Measurements from ENCODE around the gene ARL14EP.

Gene ARL14EP

DNA sequence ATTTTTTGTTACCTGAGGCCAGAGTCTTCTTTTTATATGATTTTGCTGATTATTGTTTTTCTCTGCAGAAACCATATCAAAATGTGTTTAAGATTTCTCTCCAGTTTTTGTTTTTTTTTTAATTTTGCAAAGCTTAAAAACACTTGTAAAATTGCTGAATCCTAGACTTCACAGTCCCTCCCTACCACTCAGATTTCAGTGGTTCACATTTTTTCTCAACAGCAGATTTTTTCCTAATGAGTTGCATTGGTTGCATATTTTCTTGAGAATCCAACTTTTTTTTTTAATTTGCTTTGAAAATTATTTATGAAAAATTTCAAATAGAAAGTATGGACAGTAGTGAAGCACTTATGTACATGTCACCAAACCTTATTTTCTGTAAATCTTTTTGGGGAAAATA, 5.8 kb downstream of the ARL14EP start:
- no peak for DNase-seq

DNA sequence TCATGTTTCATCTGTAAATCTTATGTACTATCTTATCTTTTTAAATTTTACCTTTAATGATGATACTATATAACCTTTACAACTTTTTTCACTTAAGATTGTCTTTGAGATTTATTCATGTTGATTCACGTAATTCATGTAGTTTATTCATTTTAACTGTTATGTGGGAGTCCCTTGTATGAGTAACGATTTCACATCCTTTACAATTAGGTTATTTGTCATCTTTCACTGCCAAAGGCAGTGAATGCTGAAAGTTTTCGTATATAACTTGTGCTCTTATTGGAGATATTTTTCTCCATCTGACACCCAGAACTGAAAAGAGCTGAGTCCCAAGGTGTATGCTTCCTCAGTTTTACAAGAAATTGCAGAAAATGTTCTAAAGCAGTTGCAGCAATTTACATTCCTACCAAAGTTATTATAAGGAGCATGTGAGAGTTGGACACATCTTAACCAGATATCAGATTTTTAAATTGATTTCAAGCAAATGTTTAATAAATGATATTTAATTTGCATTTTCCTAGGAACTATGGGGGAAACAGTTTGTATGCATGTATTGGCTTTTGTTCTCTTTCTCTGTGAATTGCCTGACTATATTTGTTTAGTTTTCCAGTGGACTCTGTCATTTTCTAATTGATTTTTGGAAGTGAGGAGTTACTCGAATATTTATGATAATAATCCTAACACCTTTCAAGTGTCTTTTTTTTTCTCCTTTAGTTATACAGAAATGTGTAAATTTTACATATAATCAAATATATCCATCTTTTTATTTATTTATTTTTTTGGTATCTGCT, 6.4 kb downstream of the ARL14EP start:
- no peak for DNase-seq

DNA sequence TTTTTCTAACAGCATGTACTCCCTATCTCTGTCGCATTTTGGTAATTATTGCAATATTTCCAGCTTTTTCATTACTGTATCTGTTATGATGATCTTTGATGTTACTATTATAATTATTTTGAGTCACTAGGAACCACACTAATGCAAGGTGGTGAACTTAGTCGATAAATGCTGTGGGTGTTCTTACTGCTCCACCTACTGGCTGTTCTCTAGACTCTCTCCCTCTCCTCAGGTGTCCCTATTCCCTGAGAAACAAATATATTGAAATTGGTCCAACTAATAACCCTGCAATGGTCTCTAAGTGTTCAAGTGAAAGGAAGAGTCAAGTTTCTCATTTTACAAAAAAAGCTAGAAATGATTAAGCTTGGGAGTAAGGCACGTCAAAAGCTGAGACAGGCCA, 10.5 kb downstream of the ARL14EP start:
- DNase-seq = no peak

DNA sequence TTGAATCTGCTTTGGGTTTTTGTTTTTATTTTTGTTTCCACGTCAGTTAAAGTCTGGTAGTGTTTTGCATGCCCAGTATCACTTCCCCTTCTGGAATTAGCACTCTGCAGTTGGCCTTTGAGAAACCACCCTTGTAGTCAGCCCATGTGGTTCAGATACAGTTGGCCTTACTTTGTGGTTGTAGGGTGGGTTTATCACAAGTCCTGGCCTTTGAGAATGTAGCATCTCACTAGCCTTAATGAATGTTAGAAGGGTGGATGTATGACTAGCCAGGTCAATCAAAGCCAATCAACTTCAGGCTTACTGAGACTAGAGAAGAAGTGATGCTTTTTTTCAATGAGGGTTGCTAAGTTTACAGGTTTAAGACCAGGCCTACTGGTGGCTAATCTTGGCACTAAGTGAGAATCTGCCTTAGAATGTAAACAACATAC, 19.8 kb downstream of the ARL14EP start:
- no peak for DNase-seq

DNA sequence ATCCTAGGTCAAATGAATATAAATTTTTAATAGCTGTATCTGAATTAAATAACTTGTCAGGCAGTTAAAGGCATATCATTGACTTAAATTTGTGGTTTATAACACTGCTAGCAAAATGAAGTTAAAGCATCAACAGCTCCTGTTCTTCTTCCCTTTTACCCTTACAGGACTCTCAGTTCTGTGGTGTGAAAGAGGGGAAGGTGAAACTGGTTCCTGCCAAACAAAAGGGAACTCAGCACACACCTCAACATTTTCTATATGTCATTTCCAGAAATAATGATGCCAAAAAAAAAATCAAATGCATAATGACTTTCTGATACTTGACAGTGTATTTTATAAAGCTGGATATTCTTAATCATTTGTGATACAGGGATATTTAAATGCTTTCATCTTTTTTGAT, 21.2 kb downstream of the ARL14EP start:
- no peak for DNase-seq

DNA sequence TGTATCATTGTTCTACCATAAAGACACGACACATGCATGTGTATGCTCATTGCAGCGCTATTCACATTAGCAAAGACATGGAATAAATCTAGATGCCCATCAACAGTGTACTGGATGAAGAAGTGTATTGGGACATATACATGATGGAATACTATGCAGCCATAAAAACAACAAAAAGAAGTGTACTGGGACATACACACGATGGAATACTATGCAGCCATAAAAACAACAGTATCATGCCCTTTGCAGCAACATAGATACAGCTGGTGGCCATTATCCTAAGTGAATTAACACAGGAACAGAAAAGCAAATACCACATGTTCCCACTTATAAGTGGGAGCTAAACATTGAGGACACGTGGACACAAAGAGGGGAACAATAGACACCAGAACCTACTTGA, 22.7 kb downstream of the ARL14EP start:
- DNase-seq = no peak

DNA sequence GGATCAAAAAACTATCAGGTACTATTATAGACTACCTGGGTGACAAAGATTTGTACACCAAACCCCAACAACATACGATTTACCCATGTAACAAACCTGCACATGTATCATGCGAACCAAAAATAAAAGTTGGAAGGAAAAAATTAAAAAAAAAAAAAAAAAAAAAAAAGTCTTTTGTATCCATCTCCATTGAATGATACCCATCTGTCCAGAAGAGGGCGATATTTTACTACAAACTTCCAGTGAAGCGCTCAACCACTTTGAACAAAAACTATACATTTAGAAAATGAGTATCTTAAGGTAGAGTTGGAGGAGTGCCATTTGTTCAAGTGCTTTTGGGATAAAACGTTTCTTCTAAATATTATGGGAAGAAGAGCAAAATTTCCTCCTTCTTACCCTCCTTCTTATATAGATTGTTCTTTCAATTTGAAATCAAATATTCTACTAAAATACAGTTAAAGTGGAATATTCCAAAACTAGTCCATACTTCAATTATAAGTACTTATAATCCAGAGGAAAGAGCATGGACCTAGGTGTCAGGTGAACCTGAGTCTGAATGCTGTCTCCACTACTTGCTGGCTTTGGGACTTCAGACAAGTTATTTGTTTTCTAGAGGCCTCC, 23.3 kb downstream of the ARL14EP start:
- DNase-seq = no peak

DNA sequence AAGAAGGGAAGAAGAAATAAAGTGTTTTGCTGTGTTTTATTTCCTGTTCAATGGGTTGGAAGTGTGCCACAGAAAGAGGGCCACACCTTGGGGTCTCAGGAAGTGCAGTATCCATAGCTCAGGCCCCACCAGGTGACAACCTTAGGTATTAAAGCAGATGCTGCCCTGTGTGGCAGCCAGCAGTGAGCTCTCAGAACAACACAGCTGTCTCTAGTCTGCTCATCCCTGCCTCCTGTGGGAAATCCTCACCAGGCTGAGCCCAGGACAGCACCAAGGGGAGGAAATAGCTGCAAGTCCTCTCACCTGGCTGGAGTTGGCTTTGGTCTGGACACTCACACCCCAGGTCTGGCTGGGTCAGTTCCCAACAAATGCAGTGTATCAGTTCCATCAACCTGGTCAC, 25.1 kb downstream of the ARL14EP start:
- DNase-seq = no peak

DNA sequence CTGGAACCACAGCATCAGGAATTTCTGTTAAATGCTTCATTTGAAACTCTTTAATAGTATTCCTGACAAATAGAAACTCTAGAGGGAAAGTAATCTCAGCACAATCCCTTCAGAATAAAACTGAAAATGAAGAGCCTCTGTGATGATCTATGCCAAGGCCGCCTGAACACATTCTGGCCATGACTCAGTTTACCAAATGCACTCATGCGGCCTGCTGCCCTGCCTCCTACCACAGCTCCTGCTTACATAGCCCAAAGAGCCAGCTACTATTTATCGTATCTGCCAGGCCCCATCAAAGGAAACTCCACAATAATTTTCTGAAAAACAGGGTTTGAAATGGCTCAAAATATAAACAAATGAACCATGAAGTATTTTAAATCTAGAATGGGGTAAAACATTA, 27.0 kb downstream of the ARL14EP start:
- DNase-seq = no peak

DNA sequence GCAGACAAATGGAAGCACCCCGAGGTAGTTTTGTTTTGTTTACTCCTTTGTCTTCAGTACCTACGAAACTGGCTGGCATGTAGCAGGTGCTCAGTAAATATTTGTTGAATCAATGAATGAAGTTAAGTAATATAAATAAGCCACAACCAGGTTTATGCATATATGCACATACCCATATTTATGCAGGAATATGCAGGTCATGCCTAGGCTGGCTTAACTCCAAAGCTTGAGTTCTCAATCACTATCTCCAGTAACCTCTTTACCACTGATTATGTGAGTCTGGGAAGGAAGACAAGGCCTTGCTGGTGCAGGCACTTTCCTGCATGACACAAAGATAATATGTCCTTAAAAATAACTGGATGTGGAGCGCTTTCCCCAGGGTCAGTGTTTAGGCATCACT, 27.5 kb downstream of the ARL14EP start:
- no peak for DNase-seq

DNA sequence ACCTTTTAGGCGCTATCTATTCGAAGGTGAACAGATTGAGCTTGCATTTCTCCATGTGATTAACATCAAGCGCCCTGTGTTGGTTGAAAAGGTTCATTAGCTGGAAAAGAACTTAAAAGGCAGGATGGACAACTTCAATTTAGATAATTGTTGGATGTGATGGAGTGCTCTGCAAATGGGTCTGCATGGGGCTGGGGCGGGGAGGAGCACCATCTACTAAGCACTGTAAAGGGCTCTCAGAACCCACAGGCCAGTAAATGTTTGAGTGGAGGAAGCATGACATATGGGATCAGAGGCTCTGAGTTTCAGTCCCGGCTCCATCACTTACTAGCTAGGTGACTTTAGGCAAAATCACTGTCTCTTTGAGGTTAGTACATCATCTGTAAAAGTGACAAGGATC, 28.2 kb downstream of the ARL14EP start:
- DNase-seq = no peak

DNA sequence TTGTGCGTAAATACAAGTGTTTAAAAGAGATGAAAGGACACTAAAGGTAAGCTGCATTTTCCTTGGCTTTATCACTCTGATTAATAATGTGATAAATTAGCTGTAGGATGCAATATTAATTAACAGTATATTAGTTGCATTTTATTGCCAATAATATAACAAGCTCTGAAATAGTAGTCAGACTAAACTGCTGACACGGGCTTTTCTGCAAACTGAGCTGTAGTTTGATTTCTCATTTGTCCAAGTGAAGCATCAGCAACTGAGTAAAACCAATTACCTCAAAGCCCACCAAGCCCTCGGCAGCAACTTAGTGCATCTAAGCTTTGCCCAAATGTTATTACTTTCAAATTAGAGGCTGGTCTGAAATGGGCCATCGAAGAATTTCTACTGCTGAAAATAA, 33.5 kb downstream of the ARL14EP start:
- no peak for DNase-seq

DNA sequence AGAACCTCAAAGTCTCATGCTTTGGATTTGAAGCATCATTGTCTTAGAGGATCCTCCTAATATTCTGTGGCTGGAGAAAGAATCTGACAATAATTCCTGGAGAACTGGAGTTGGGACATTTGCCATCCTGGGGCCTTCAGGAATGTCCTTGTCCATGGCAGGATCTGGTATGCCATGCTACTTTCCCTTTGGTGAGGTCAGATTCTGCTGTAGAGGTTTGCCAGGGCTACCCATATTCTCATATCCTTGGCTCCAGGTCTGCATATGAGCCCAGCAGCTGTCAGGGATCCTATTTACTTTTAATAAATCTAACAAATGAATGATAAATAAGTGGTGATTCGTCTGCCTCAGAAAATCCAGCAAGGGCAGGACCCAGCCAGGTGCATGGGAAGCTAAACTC, 35.0 kb downstream of the ARL14EP start:
- DNase-seq = no peak

DNA sequence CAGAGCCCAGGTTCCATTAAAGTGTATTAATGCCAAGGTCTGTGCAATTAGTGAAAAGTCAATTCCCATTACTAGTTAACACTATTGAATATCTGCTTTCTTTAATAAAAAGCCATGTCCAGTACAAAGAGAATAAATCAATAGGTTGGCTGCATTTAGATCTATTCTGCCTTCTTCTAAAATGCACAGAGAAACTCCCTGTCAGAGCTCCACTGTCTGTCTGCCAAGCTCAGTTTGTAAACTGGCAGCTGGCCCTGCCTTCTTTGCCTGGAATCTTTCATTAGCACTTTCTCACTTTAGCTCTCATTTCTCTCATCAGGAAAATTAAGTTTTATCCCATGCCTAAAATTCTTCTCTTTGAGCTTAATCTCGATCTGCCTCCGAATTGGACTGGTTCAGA, 35.6 kb downstream of the ARL14EP start:
- DNase-seq = no peak

DNA sequence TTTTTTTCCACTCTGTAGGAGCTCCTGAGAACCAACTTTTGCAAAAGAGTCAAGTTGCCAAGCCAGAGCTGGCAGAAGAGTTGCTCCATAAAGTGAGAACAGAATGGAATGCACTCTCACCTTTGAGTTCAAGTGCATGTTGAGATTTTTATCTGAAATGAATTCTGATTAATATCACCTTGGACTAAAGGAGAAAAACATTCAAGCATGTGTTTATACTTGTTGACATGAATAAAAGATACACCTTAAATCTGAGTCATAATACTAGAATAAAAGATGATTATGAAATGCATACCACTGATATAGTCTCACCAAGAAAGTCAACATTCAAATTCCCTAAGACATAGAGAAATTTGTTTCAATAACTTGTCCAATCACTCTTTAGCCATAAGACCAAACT, 37.8 kb downstream of the ARL14EP start:
- no peak for DNase-seq

DNA sequence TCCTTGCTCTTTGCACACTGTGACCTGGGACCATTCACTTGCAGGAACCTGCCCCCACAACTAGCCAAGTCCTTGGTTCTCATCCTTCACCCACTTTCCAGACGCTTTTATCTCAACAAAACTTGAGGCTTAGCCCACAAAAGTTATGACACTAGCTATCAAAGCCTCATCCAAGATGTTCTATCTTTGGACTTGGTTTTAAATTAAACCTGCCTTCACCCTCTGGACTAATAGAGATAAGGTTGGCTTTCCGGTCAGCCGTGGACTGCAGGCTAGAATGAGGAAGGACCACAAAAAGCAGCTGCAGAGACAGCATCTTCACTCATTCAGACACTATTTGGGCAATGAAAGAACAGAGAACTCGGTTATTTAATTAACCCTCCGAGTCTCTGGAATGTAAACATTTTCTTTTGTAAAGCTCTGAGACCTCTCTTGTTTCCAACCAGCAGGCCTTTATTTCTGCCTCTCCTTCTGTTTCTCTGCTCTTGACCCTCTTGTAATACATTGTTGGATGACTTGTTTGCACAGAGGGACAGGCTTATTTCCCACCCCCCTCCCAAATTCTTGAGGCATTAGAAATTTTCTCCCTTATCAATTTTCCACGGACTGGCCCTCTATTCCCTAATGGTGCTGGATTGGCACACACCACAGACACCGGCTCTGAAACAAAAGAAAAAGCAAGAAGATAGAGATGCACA, 41.4 kb downstream of the ARL14EP start:
- no peak for DNase-seq

DNA sequence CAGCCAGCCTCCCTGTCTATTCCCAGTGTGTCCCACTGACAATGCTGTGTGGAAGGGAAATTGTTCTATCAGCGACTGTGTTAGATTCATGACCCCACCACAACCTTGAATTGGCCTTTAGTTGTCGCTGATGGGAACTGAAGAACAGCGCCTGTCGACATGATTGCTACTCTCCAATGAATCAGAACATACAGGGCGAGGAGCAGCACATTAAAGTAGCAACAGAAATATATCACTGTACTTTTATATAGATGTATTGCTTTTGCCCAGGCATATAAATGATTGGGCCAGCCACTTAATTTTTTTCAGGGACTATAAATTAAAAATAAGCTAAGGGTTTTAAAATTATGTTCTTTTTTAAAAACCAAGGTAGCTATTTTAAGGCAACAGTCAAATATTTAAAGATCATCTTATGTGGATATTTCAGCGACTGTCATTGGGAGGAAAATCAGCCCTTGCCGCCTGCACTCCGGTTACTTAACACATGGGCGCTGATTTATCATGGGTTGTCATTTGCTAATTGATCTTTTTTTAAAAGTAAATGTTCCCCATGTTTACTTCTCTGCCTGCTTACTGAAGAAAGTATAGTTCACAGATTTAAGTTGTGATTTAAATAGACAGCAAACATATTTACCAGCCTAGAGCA, 42.1 kb downstream of the ARL14EP start:
- no peak for DNase-seq

DNA sequence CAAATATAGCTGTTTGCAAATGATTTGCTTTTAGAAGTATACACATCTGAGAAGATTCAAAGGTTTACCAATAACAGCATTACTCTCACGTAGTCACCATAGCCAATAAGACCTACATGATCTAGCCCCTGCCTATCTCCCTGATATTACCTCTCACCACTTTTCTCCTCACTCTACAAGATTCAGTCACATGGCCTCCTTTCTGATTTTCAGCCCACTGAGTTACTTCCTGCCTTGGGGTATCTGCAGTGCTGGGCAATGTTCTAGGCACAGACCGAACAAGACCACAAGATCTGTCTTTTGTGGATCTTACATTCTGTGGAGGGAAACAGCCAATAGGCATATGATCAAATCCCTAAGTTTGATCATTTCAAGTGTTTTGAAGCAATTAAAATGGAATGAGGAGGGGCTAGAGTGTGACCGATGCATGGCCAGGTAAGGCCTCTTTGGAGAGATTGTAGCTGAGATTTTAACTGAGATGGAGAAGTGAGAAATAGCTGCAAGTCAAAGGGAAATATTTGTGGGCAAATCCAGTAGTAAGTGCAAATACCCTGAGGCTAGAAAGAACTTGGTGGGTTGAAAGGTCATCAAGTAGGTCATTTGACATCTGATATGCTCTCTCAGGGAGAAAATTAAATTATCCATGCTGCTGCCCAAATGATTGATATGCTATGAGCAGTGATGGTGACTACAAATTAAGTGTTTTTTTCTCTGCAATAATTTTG, 43.1 kb downstream of the ARL14EP start:
- no peak for DNase-seq

DNA sequence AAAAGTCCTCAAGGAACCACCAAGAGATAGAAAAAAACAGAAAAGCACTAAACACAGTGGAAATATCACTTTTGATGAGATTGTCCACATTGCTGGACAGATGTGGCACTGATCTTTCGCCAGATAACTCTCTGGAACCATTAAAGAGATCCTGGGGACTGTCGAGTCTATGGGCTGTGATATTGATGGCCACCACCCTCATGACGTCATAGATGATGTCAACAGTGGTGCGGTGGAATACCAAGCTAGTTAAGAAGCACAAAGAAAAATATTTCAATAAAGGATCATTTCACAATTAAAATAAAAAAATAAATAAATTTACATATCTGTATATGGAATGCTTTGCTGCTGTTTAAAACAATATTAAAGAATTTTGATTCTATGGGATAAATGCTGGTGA, 45.5 kb downstream of the ARL14EP start:
- no peak for DNase-seq

DNA sequence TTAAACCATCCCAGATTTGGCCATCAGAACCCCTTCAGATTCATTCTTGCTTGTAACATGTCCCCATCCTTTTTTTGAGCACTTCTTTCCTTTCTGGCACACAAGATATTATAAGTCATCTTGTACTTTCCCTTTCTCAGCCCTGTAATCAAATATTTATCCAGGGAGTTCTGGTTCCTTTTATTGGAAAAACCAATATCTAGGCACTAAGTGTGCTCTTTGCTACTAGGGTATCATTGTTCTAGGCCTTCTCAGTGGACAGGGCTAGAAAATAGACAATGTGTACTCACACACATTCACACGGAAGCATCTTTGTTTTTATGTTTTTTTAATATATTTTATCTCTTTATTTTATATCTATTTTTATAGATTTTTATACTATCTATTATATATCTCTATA, 47.3 kb downstream of the ARL14EP start:
- DNase-seq = no peak

DNA sequence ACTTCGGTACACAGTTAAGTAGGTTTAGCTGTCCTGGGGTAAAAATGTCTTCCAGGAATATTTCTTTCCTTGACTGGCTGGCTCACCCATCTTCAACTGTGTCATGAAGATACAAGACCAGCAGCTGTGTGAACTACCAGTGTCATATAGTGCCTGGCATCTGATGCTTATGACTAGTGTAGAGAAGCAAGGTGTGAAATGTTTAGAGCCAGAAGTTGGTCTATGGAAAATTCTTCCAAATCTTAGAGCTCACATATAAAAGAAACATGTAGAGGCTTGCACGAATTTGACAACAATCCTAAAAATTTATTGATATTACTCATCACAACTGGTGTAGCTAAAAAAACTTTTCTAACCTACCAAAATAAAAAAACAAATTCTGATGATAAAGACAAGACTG, 54.4 kb downstream of the ARL14EP start:
- no peak for DNase-seq

DNA sequence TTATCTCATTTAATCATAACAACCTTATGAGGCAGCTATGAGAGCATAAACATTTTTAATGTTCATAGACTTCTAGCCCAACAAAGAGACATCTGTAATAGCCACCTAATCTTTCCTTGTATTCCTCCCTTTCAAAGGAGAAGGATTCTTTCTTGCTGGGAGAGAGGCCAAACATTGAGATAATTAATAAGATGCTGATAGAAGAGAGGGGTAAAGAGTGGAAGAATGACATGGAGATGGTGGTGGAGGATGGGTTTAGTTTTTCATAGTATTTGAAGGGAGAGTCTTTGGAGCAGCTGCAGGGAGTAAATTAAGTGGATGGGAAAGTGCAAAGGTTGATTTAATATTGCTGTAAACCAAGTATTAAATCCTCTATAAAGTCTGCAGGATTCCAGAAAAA, 57.9 kb downstream of the ARL14EP start:
- no peak for DNase-seq

DNA sequence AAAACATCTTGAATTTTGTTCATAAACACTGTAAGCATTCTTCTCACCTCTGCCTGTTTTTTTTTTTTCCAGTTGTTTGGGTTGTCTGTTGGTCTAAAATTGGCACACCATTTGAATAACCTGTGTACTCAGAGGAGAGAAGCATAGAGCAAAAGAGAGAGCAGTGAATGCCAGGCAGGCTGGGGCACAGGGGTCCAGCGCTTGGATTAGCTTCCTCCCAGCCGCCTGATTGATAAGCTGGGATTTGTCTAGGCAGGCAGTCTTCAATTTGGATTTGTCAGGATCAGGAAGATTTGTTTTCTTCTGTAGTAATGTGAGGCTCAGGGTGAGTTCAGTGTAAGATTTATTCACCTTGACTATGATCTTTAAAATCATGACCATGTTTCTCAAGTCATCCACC, 59.0 kb downstream of the ARL14EP start:
- DNase-seq = no peak
